ENCODE data around the gene ARL13A.

DNA sequence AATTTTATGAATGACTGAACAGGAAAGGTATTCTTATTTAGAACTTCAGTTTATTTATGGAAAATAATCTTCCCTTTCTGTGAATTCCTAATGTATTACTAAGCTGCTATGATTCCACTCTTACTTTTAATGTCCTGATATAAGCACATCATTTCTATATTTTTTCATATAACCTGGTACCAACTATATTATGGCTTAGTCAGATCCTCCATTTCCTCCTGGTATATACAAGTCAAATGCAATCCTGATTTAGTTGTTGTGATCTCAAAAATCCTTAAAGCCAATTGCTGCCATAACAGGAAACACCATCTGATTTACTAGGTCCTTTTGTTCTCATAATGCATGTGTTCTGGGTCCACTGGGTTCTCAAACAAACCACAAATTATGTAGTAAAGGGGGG, 55.6 kb downstream of the ARL13A start:
- TF ChIP-seq POLR2A (IDR thresholded peaks at IDR 0.05; ENCODE audit: low read depth) (no peak), POLR2AphosphoS5 (IDR thresholded peaks at IDR 0.05) (no peak)
- TF ChIP-seq, protein P1, sequence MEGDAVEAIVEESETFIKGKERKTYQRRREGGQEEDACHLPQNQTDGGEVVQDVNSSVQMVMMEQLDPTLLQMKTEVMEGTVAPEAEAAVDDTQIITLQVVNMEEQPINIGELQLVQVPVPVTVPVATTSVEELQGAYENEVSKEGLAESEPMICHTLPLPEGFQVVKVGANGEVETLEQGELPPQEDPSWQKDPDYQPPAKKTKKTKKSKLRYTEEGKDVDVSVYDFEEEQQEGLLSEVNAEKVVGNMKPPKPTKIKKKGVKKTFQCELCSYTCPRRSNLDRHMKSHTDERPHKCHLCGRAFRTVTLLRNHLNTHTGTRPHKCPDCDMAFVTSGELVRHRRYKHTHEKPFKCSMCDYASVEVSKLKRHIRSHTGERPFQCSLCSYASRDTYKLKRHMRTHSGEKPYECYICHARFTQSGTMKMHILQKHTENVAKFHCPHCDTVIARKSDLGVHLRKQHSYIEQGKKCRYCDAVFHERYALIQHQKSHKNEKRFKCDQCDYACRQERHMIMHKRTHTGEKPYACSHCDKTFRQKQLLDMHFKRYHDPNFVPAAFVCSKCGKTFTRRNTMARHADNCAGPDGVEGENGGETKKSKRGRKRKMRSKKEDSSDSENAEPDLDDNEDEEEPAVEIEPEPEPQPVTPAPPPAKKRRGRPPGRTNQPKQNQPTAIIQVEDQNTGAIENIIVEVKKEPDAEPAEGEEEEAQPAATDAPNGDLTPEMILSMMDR (IDR thresholded peaks at IDR 0.05) = no peak
